Measurements from ENCODE around the gene ESR2.
"Not testable (repeated sequence)": the region's sequence is repeated elsewhere in the genome, so short reads cannot be mapped to it uniquely, and the experiment has no call there.

The ESR2 gene

DNA sequence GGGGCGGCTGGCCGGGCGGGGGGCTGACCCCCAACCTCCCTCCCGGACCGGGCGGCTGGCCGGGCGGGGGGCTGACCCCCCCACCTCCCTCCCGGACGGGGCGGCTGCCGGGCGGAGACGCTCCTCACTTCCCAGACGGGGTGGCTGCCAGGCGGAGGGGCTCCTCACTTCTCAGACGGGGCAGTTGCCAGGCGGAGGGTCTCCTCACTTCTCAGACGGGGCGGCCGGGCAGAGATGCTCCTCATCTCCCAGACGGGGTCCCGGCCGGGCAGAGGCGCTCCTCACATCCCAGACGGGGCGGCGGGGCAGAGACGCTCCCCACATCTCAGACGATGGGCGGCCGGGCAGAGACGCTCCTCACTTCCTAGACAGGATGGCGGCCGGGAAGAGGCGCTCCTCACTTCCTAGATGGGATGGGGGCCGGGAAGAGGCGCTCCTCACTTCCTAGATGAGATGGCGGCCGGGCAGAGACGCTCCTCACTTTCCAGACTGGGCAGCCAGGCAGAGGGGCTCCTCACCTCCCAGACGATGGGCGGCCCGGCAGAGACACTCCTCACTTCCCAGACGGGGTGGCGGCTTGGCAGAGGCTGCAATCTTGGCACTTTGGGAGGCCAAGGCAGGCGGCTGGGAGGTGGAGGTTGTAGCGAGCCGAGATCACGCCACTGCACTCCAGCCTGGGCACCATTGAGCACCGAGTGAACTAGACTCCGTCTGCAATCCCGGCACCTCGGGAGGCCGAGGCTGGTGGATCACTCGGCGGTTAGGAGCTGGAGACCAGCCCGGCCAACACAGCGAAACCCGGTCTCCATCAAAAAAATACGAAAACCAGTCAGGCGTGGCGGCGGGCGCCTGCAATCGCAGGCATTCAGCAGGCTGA, 256.1 kb downstream of the ESR2 start:
- not testable (repeated sequence) for DNase-seq (ENCODE audit: low read depth)

DNA sequence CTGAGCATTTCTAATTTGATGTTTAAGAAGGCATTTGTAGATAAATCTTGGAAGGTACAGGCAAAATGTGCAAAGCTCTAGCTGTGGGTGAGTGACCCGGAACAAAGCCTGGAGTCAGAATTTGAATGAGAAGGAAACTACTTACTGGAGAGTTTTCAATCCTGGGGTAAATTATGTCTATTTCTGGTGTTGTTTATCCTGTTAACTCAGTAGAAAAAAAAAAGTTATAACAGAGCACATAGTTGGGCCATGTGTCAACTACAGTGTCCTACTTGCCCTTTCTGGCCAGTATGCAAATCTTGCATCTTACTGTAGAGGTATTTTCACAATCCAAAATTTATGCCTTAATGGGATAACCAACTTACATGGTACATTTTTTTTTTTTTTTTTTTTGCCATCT, 259.0 kb downstream of the ESR2 start:
- no peak for DNase-seq (ENCODE audit: low read depth)
